ENCODE measurements around the gene TEX55.
"Not testable (repeated sequence)": the region's sequence is repeated elsewhere in the genome, so short reads cannot be mapped to it uniquely, and the experiment has no call there.

Gene TEX55

DNA sequence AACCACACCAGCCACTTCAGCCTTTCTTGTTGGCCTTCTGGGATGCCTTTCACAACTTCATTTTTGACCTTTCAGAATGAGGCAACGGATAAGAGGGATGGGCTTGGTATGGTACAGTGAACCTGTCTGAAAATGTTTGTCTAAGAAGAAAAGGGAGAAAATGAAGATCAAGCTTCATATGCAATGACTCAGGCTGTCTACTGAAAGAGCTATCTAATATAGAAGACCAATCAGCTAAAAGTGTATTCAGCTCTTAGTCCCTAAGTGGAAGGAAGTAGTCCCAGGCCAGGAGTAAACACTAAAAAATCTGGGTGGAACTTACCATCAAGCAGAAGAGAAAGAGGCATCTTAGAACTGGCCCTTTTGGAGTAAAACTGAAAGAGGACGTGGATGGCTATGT lies 15.3 kb downstream of the TEX55 start:
- DNase-seq = no peak

DNA sequence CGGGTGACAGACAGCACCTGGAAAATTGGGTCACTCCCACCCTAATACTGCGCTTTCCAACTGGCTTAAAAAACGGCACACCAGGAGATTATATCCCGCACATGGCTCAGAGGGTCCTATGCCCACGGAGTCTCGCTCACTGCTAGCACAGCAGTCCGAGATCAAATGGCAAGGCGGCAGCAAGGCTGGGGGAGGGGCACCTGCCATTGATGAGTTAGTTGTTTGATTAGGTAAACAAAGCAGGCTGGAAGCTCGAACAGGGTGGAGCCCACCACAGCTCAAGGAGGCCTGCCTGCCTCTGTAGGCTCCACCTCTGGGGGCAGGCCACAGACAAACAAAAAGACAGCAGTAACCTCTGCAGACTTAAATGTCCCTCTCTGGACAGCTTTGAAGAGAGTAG lies 18.8 kb downstream of the TEX55 start:
- DNase-seq = not testable (repeated sequence)

DNA sequence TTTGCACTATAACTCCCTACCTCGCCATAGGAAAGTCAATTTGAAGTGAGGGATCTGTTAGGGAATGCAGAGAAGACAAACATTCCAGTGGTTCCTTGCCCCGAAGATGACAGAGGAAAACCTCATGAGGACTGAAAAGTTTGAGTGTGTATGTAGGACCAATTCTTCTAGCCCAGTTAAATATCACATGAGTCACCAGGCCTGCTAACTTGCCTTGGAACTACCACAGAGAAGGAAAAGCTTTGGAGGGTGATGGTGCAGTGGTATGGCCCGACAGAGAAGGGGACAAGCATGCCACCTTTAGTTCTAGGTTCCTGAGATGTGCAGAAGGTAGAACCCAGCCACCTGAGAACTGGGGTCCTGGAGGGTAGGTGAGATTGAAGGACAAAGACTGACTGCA lies 24.9 kb downstream of the TEX55 start:
- no peak for DNase-seq

DNA sequence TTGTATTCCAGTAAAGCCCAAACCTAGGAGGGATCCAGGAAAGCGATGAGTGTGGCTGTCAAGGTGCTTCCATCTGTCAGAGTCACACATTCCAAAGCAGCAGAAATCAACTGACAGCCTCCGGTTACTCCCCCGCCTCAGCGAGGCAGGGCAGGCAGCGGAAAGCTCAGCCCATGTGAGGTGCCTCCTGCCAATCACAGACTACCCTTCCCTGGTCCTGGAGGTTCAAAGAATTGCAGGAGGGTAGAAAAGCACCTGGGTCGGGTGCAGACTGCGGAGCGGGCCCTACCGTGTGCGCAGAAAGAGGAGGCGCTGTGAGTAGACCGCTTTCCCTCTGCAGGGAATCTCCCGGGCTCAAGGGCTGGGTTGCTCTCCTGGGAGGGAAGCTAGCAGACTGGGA lies 27.4 kb downstream of the TEX55 start, which contains the start of gene UPK1B:
UPK1B (plus strand) TSS at position 274 of the 400 bp plus-strand sequence. CDS start 13,144 bp downstream, outside the sequence.
- no peak for DNase-seq

DNA sequence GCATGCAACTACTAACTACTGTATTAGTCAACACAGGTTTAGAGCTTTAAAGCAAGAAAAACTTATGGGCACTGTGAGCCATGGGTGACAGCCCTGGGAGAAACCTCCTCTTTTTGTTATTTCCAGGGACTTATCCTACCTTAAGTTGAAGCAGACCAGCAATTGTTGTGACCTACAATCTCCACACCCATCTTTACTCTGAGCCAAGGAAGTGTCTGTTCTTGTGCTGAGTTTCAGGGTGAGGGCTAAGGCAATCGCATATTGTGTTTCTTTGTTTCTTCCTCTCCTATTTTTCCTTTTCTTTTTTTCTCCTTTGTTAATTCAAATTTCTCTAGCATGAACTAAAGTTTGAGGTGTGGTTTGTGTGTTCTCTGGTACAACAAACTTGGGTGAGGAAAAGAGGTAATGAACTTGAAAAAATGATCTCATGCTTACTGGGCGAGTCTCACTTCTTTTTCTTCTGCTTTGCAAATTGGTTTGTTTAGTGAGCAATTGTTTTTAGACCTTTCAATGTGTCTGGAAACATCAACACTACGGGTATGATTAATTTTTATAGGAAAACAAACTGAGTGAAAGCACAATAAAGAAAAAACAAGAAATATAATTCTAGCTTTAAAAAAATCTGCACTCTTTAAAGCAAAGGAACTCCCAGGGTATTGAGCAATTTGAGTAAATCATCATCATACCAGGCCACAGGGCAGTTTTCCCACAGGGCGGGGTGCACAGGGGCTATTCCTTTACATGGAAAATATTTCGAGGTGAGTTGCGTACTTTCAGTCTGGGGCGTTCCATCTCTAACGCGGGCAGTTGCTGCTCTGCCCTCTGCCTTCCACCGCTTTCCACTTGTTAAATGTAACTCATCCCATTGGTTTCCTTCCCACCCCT lies 30.1 kb downstream of the TEX55 start:
- DNase-seq = no peak

DNA sequence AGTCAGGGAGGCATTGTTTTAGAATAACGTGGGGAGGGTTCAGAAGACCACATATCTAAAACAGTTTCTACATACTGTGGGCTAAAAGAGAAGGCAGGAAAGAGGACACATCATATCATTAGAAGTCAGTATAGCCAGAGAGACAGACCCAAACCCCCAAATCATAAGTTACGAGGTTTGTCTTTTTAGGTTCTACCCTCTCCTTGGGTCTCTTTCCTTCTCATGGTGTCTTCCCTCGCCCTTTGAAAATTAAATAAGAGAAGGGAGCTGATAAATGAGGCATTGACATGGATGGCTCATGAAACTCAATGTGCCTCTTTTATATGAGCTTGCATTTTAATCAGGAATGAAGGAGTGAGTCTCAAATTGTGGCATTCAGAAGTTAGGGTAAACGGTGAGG lies 30.8 kb downstream of the TEX55 start:
- DNase-seq = no peak

DNA sequence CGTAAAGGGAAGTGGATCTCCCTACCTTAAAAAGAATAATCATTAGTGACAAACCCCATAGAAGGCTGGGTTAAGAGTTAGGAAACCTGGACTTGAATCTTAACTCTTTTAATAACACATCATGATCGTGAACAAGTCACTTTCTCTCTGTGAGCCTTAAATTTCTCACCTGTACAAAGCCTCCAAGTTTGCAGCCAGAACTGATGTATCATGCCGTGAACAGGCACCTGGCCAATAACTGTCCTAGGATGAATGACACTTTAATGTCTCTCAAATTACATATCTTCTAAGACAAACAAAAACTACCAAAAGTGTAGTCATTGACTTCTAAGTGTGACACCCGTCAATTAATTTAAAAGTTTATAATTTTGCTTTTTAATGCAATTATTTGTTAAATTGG lies 31.4 kb downstream of the TEX55 start:
- no peak for DNase-seq

DNA sequence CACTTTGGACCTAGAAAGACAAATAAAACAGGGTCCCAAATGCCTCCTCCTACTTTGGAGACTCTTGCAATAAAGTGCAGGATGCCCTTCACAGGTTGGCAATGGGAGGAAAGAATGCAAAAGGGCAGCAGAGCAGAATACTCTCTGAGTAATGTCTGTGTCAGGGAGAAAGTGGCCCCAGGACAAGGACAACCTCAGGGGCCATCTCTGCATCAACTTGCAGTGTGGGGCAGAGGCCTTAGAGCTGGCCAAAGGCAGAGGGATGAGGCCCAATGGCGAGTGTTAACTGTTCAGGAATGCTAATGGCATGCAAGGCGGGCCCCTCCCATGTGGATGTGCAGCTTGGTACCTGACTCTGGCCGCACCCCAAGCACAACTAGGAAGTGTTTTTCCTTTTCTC lies 35.8 kb downstream of the TEX55 start:
- DNase-seq = no peak

DNA sequence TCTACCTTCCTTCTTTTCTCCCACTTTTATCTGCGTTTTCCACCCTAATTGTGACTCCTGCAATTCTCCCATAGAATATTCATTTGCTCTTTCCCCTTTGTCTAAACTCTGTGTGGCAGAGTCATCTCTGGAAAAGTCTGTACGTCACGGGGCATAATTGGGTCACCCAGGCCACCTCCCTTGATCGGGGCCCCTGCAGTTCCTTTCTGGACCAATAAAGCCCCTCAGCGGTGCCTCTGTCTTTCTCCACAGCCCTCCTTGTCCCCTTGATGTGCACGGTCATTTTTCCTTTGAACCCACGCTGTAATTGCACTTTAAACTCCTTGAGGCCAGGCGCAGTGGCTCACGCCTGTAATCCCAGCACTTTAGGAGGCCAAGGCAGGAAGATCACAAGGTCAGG lies 38.1 kb downstream of the TEX55 start:
- no peak for DNase-seq

DNA sequence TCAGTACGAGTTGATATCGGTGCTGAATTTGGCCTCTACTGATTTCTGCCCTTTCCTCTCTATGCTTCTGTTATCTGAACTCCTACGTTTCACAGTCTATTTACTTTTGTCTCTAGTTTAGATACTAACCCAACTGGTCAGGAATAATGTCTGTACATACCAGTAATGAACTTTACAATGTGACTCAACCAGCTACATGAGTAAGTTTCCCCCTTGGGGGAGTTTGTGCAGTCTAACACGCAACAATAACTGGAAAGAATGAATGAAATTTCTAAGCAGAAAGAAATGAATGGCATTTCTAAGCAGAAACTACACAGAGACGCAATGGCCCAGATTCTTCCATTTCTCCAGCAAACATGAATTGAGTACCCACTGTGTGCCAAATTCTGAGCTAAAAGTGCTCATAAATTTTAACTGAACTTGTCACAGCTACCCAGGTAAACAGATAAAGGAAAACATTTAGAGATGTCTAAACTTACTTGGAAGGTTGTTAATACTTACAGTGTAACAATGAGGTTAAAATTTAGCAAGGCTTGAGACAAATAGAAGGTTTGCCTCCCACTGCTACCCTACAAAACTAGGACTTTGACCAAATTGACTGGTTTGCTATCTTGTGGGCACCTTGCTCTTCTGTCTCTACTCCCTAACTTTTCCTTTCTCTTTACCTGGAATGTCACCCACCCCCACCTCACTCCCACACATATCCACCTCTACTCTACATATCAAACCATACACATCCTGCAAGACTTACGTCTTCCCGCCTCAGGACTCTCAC lies 39.0 kb downstream of the TEX55 start:
- DNase-seq = no peak

DNA sequence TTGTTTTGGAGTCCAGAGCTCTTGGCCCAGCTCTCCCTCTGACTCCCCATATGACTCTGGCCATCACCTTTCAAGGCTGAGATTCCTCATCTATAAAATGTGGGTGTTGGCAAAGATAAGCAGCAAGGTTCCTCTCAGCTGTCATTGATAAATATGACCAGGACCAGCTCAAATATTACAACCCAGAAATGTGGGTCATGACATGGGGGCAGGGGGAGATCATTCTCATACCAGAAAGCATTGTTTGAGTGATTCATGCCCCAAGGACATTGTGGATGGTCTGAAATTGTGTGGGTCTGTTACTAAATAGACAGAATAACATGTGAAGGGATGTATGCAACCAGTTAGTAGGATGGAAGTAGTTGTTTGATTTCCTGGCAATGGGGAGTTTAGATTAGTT lies 41.3 kb downstream of the TEX55 start:
- no peak for DNase-seq

DNA sequence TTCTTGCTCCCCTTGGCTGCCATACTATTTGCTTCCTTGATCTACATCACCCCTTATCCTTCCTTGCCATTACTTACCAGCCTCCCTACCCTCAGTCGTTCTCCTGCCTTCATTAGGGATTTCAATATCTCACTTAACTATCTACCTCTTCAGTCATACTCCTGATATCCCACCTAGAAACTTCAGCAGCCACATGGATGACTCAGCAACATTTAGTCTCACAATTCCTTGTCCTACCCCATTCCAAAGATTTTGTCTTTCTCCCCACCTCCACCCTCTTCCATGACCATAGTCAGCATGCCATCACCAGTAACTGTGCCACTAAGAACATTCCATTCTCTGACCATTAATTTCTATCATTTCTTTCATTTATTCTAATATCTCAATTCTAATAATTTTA lies 45.8 kb downstream of the TEX55 start:
- DNase-seq = no peak

DNA sequence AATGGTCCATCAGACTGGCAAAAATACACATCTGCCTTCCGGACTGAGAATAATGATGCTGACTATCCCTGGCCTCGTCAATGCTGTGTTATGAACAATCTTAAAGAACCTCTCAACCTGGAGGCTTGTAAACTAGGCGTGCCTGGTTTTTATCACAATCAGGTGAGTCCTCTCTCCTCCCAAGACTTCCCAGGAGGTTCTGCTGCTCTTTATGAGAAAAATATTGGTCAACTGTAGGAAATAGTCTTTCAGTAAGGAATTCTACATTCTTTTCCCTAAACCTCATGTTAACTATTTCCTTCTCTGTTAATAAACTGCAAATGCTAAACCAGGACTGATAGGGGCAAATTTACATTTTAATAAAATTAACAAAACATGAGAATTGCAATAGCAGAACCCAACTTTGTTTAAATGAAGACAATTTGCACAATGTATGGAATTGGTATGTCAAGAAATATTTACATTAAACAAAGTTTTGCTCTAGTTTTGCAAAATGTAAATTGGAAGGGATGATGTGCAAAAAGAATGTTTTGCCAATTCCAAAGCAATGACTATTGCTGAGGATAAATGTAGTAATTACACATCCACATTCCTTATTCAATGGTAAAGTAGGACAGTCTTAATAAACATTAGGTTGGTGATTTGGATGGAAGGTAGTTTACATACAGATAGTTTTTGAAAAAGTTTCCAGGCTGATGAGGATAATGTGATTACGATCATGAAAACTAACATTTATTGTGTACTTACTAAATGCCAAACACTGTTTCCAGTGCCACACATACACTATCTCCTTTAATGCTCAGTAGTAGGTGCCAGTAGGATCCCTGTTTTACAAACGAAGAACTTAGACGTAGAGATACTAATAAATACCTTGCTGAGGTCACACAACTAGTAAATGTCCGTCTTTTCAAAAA lies 48.5 kb downstream of the TEX55 start:
- no peak for DNase-seq

DNA sequence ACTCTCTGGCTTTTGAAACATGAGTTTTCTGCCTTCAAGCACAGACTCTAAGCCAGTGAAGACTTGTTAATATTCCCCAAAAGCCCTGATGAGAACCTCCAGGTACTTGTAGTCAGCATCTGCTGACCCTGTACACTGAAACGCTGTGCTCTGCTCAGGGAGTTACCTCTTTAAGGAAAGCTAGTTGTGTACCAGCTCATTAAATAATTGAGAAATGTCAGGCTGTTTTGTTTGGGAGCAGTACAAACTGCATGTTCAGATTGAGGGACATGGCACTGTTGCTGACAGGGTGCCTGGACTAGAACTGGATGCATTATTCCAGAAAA lies 49.1 kb downstream of the TEX55 start:
- no peak for DNase-seq

DNA sequence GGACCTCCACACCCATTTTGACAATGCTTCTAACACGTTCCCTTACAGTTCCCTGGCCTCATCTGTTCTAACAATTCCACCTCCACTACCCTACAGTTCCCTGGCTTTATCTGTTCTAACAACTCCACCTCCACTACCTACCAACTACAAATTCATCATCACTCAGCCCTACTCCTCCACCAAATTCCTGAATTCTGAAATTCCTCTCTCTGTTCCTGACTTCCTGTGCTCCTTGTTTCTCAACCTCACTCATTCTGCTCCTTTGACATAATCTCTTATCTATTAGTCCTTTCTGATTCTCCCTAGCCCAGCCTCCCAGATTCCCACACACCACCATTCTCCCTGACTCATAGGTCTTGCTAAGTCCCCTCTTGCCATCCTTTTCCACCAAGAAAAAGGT lies 49.9 kb downstream of the TEX55 start:
- DNase-seq = no peak
